GM12801 (cell line): ENCODE data around the gene PDHX.

ENCODE experiments used
- CTCF ChIP-seq: IDR thresholded peaks from one replicate; pipeline ENCODE4 v1.5.1; 2011; ENCODE audit warnings: control low read depth; ENCODE audit not compliant: insufficient read length; ENCODE audit errors: extremely low read depth

PDHX gene

GRCh38 chr11:34916015-34916842, at the start of gene PDHX, which contains the start of gene APIP:
TSS of gene PDHX (plus strand) at chr11:34916618. CDS start at chr11:34916656, 38 bp downstream.
TSS of gene APIP (minus strand) at chr11:34916379. CDS start at chr11:34916284, 95 bp downstream.
- no peak for TF ChIP-seq CTCF

GRCh38 chr11:34869425-34869824, 47.0 kb upstream of the PDHX start:
- TF ChIP-seq CTCF, result no peak

- TF ChIP-seq CTCF, result no peak
Observed at GRCh38 chr11:34870548-34871196, 45.7 kb upstream of the PDHX start.

GRCh38 chr11:34874202-34874601, 42.2 kb upstream of the PDHX start:
- TF ChIP-seq CTCF, result no peak

GRCh38 chr11:34877375-34877975, 38.9 kb upstream of the PDHX start:
- no peak for TF ChIP-seq CTCF

GRCh38 chr11:34881900-34882299, 34.5 kb upstream of the PDHX start:
- no peak for TF ChIP-seq CTCF

- no peak for TF ChIP-seq CTCF
Observed at GRCh38 chr11:34886609-34887008, 29.8 kb upstream of the PDHX start.
